Mesodermal cell (in vitro differentiated cells): Measurements from ENCODE around the gene PPP6R2.

Experiments used
- H3K27ac ChIP-seq: 2 replicates; pipeline ENCODE4 v1.7.0; 2013; ENCODE audit warnings: mild to moderate bottlenecking, low read depth, low read length, moderate library complexity; ENCODE audit not compliant: severe bottlenecking
- H3K36me3 ChIP-seq: 2 replicates; pipeline ENCODE4 v1.7.1; 2013; ENCODE audit warnings: mild to moderate bottlenecking, low read length, moderate library complexity; ENCODE audit not compliant: control insufficient read depth, insufficient read depth
- H3K4me1 ChIP-seq: one replicate; pipeline ENCODE4 v1.7.1; 2013; ENCODE audit warnings: mild to moderate bottlenecking, low read length; ENCODE audit not compliant: insufficient read depth, control insufficient read depth, poor library complexity, severe bottlenecking
- H3K4me3 ChIP-seq: 2 replicates; pipeline ENCODE4 v1.7.0; 2013; ENCODE audit warnings: low read length, control low read depth, mild to moderate bottlenecking; ENCODE audit not compliant: insufficient read depth, poor library complexity, severe bottlenecking; ENCODE audit errors: extremely low read depth
- H3K9me3 ChIP-seq: 2 replicates; pipeline ENCODE4 v1.7.1; 2013; ENCODE audit warnings: mild to moderate bottlenecking, low read length, moderate library complexity; ENCODE audit not compliant: control insufficient read depth
- WGBS, 2 experiments: methylation state at CpG; one replicate each; pipeline ENCODE4 v1.1.5; 2013; ENCODE audit warnings: missing lambda C conversion rate in 2 of 2; ENCODE audit not compliant: insufficient coverage in 2 of 2; 5-methylcytosine and 5-hydroxymethylcytosine counted together

PPP6R2 gene

DNA sequence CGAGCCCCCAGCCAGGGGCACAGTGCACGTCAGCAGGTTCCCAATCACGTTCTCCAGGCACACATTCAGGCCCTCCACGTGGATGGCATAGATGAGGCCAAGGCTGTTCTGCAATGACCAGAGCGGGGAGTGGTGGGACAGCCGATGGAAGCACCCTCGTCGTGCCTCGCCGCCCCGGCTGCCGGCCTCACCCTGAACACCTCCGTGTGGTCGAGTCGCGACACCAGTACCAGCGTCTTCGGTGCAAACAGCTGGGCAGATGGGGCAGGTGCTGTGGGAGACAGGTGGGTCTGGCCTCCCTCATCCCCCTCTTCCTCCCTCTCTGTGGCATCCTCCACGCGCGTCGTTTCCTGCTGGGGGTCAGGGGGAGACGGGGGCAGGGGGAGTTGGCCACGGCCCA lies 124.2 kb downstream of the PPP6R2 start:
- 97% methylated on average over 14 to 18 of the region's 24 CpGs for WGBS, 2 experiments

DNA sequence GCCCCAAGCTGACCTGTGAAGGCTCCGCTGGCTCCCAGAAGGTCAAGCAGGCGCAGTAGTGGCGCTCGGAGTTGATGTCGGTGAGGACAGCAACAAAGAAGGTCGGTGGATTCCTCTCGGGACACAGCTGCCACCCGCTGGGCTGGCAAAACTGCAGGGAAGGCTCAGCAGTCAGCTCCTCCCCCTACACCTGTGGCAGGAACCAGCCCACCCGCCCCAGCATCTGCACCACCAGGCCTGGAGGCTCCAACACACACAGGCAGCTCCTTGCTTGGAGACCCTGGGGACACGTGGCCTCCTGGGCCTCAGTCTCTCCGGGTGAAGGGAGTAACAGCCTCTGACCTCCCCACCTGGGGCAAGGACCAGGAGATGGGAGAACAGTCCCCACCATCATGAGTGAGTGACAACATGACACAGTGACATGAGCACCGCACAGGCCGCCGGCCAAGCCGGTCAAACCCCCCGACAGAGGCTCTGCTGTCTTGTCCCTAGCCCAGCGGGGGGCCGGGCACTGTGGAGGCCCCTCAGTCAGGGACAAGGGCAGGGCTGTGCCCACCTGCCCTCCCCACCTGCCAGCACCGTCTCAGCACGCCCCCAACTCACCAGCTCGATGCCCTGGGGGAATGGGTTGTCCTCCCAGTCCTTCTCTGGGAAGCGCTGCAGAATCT lies 124.8 kb downstream of the PPP6R2 start:
- Histone ChIP-seq H3K4me1 (peaks cover 22% of the 10 kb centered on the region), H3K27ac (no peak overlapping the region), H3K4me3 (no peak overlapping the region), H3K36me3 (peaks cover 56% of the 10 kb centered on the region), H3K9me3 (no peaks in the 10 kb centered on the region)
- 92 to 93% methylated on average over 17 to 22 of the region's 22 CpGs for WGBS, 2 experiments

More for the DNA sequence above, 124.2 kb downstream of the PPP6R2 start:
- H3K4me1 ChIP-seq: peaks cover 22% of the 10 kb centered on the region
- H3K27ac ChIP-seq: no peak overlapping the region
- H3K36me3 ChIP-seq: peaks cover 62% of the 10 kb centered on the region
- no peak overlapping the region for H3K4me3 ChIP-seq
- H3K9me3 ChIP-seq: no peaks in the 10 kb centered on the region

DNA sequence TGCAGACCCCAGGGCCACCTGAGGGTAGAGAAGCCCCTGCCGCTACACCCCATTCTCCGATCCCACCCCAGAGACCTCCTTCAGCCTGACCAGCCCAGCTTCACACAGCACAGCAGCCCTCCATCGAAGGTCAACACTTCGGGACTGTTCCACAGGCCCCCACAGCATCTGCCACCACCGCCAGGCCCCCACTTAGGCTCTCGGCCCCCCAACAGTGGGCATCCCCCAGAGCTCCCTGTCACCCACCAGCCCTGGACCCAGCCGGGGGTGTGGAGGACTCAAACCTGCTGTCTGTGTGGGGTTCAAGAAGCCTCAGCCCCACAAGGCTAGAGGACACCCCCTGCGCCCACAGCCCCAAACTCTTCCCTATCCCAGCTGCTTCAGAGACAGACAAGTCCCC lies 125.5 kb downstream of the PPP6R2 start:
- no peaks in the 10 kb centered on the region for H3K9me3 ChIP-seq
- 90 to 91% methylated on average over 2 to 6 of the region's 8 CpGs for WGBS, 2 experiments
- no peak overlapping the region for H3K27ac ChIP-seq
- no peak overlapping the region for H3K4me3 ChIP-seq
- peaks cover 25% of the 10 kb centered on the region for H3K4me1 ChIP-seq
- peaks cover 54% of the 10 kb centered on the region for H3K36me3 ChIP-seq

DNA sequence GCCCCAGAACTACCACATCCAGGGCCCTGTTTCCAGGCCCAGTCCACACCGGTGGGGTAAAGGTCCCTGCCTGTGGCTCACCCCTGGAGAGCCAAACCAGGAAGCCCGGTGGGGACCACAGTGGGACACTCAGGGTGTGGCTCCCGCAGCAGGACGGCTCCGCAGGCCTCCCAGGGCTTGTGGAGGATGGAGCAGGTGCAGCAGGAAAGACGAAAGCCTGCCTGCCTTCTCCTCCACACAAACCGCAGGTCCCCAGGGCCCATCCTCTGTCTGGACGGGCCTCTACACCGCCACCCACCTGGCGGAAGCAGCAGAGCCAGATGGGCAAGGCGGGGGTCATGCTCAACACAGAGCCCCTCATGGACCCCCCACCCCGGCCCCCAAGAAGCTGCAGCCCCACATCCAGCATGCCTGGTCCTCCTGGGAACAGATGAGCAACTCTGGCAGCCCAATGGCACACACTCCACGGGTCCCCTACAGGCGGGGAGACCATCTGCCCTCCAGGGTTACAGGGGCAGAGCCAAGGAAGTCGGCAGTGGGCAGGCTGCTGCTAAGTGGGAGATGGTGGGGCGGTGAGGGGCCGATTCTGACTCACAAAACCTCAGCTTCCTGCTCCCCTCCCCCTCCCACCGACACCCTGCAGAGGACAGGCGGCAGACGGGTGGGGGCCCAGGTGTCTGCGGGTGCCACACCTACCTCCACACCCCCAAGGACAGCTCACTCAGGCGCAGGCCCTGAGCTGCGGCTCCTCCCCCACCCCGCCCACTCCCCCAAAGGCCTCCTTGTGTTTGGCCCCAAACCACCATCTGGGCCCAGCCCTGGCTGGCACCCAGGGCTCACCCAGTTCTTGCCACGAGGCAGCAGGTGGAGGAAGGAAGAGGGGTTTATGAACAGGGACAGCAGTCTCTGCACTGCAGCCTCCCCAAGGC lies 126.5 kb downstream of the PPP6R2 start:
- no peaks in the 10 kb centered on the region for H3K9me3 ChIP-seq
- peaks cover 44% of the 10 kb centered on the region for H3K36me3 ChIP-seq
- H3K4me1 ChIP-seq: peaks cover 25% of the 10 kb centered on the region
- 57 to 75% methylated on average over 11 to 15 of the region's 25 CpGs for WGBS, 2 experiments
- H3K27ac ChIP-seq: no peak overlapping the region
- no peak overlapping the region for H3K4me3 ChIP-seq

DNA sequence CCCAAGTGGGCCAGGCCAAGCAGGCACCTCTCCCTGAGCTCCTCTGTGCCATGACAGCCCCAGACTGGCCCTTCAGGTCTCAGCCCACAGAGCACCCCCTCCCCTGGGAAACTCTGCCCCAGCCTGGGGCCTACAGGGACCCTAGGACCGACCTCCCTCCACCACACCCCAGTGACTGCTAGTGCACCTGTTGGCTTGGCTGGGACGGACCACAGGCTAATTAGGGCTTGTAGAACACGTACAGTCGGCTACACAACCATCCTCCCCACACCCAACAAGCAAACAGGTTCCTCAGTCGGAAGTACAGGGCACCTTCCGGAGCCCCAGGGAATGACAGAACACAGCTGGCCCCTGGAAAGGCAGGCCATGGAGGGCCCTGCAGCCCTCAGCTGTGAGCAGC lies 127.4 kb downstream of the PPP6R2 start:
- H3K4me3 ChIP-seq: no peak overlapping the region
- 80 to 81% methylated on average over 3 to 5 of the region's 6 CpGs for WGBS, 2 experiments
- peaks cover 30% of the 10 kb centered on the region for H3K4me1 ChIP-seq
- H3K9me3 ChIP-seq: no peaks in the 10 kb centered on the region
- no peak overlapping the region for H3K27ac ChIP-seq
- H3K36me3 ChIP-seq: peaks cover 35% of the 10 kb centered on the region

DNA sequence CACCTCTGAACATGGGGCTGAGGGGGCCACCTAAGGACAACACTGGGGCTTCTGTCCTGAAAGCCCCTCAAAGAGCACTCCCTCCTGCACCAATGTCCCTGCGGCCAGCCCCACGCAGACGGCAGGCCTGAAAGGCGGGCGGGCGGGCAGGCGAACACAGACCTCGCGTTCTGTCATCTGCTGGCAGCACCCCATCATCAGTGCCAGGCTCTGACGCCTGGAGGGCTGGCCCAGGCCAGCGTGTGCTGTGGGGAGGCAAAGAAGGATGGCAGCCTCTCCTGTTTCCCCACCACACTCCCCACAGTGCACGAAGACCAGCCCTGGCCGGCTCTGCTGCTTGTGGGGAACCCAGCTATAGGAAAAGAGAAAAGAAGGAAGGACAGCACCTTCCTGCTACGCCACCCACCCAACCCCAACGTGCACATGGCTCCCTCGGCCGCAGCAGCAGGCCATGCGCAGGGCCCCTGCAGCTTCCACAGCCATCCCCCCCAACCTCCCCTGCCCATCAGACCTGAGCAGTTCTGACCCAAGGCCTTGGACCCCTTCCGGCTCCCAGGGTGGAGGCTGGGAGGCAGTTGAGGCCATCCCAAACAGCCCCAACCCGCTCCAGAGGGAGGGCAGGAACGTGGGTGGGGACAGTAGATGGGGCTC lies 128.2 kb downstream of the PPP6R2 start:
- Histone ChIP-seq H3K9me3 (no peaks in the 10 kb centered on the region), H3K36me3 (peaks cover 27% of the 10 kb centered on the region), H3K4me3 (no peak overlapping the region), H3K4me1 (peaks cover 30% of the 10 kb centered on the region), H3K27ac (no peak overlapping the region)
- WGBS, 2 experiments: 88 to 91% methylated on average over 12 to 14 of the region's 21 CpGs

DNA sequence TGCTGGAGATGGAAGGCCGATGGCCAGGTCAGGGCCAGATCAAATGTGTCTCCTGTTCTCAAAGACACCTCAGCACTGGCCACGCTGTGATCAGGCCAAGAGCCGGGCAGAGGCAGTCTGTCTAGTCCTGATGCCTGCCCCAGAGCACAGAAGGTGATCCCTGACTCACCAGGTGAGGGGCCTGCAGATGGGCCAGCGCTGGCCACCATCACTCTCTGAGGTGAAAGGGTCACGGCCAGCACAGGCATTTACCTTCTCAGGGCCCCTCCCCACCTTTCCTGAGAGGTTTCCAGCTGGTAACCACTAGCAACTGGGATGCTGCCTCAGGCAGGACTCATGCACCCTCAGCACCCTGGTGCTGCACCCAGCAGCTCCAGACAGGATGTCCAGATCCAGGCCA lies 128.8 kb downstream of the PPP6R2 start:
- 84% methylated on average over 5 of the region's 5 CpGs for WGBS, 2 experiments
- no peak overlapping the region for H3K4me3 ChIP-seq

DNA sequence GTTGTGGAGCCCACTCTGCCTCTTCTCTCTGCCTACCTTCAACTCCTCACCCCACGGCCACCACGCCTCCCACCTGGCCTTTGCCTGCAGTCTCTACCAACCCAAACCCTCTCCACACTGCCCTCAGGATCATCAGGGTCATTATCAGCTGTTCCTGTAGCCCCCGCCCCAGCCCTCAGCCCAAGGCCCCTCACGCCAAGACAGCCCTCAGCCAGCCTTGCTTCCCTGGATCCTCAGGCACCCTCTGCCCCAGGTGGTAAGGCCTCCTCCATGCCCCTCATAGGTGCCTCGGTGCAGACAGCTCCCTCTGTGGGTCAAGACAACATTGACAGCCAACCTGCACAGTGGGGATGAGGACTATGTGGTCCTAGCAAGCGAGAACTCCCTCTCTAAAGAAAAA lies 130.0 kb downstream of the PPP6R2 start:
- H3K27ac ChIP-seq: no peak overlapping the region
- H3K4me1 ChIP-seq: peaks cover 30% of the 10 kb centered on the region
- 85 to 98% methylated on average over 3 to 6 of the region's 6 CpGs for WGBS, 2 experiments
- no peak overlapping the region for H3K4me3 ChIP-seq
- H3K9me3 ChIP-seq: no peaks in the 10 kb centered on the region
- peaks cover 10% of the 10 kb centered on the region for H3K36me3 ChIP-seq

More for the DNA sequence above, 128.8 kb downstream of the PPP6R2 start:
- no peak overlapping the region for H3K27ac ChIP-seq
- H3K36me3 ChIP-seq: peaks cover 20% of the 10 kb centered on the region
- H3K4me1 ChIP-seq: peaks cover 30% of the 10 kb centered on the region
- no peaks in the 10 kb centered on the region for H3K9me3 ChIP-seq

DNA sequence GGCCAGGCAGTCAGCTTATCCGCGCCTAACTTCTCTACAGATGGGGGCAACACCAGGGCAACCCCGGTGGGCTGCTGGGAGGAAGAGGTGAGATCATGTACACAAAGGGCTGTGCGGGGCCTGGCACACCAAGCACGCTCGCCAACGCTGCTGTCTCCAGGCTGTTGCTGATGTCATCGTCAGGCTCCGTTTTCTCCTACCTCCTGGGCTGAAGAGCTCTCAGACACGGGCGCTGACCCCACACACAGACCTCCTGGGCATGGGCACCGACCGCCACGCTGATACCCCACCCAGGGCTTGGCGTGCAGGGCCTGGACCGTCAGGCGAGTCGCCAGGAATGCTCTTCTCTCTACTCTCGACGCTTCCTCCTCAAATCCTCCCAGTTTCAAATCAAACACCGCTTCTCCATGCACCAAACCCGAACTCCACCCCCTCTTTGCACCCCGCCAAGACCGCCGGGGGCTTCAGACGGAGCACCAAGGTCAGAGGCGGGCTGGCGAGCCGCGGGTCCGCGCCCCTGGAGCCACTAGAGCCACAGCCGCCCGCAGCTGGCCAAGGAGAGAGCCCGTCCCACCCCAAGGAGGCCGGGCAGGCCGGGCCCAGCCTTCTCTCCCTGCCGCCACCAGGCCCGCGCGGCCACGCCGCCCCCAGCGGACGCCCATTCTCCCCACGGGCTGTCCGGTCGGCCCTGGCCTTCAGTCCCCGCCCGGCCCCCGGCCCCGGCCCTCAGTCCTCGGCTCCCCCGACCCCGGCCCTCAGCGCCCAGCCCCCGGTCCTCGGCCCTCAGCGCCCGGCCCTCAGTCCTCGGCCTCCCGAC lies 130.9 kb downstream of the PPP6R2 start:
- peaks cover 30% of the 10 kb centered on the region for H3K4me1 ChIP-seq
- H3K4me3 ChIP-seq: peak overlapping the region; percentile 67
- H3K9me3 ChIP-seq: no peaks in the 10 kb centered on the region
- peaks cover 10% of the 10 kb centered on the region for H3K36me3 ChIP-seq
- H3K27ac ChIP-seq: no peak overlapping the region
- 11 to 21% methylated on average over 44 to 55 of the region's 62 CpGs for WGBS, 2 experiments
